Measurements from ENCODE around the gene TMPRSS11E.

Gene TMPRSS11E

GRCh38 chr4:68469482-68469881 is 22.2 kb downstream of the TMPRSS11E start:
- no peak for TF ChIP-seq AEBP2 (tag by site-specific recombination; IDR thresholded peaks at IDR 0.05; ENCODE audit: borderline replicate concordance)
- TF ChIP-seq ZNF785 (tag by site-specific recombination; IDR thresholded peaks at IDR 0.05) = no peak
- no peak for TF ChIP-seq ZBTB11 (tag by site-specific recombination; conservative IDR thresholded peaks at IDR 0.05; ENCODE audit: low read depth)
- no peak for TF ChIP-seq ZNF549 (tag by site-specific recombination; IDR thresholded peaks at IDR 0.05)
- TF ChIP-seq ZNF24 (tag by site-specific recombination; IDR thresholded peaks at IDR 0.05) = no peak
- no peak for TF ChIP-seq ZNF214 (tag by site-specific recombination; IDR thresholded peaks at IDR 0.05; ENCODE audit: borderline replicate concordance)
- TF ChIP-seq ZNF585B (tag by site-specific recombination; IDR thresholded peaks at IDR 0.05) = no peak
- no peak for TF ChIP-seq ZNF416 (tag by site-specific recombination; IDR thresholded peaks at IDR 0.05)
- no peak for TF ChIP-seq ZNF664 (tag by site-specific recombination; IDR thresholded peaks at IDR 0.05)
- no peak for TF ChIP-seq ZNF610 (tag by site-specific recombination; IDR thresholded peaks at IDR 0.05; ENCODE audit: borderline replicate concordance)
- no peak for TF ChIP-seq ZBTB48 (tag by site-specific recombination; IDR thresholded peaks at IDR 0.05)
- TF ChIP-seq ZNF37A (tag by site-specific recombination; IDR thresholded peaks at IDR 0.05) = no peak
- TF ChIP-seq ZNF19 (tag by site-specific recombination; IDR thresholded peaks at IDR 0.05; ENCODE audit: low read depth) = no peak
- no peak for TF ChIP-seq ZNF114 (tag by site-specific recombination; IDR thresholded peaks at IDR 0.05)
- TF ChIP-seq ZFP41 (tag by site-specific recombination; IDR thresholded peaks at IDR 0.05; ENCODE audit: borderline replicate concordance) = no peak
- no peak overlapping the region for H3K4me3 ChIP-seq (ENCODE audit: low read depth, low read length)
- H3K36me3 ChIP-seq (ENCODE audit: control insufficient read depth in 2 of 2, insufficient read depth in 1 of 2, low read length in 2 of 2) = no peaks in the 10 kb centered on the region
- CTCF ChIA-PET = no interaction called here
- no peaks in the 10 kb centered on the region for H3K4me1 ChIP-seq (ENCODE audit: control insufficient read depth, insufficient read depth, low read length)
- H3K9me3 ChIP-seq (ENCODE audit: control insufficient read depth, insufficient read depth, low read depth, low read length) = no peaks in the 10 kb centered on the region
- POLR2A ChIA-PET = no interaction called here
- no peak overlapping the region for H3K27ac ChIP-seq (ENCODE audit: extremely low read depth, low read depth, low read length)

GRCh38 chr4:68476191-68476590 is 28.9 kb downstream of the TMPRSS11E start:
- no peaks in the 10 kb centered on the region for H3K4me1 ChIP-seq (ENCODE audit: control insufficient read depth, insufficient read depth, low read length)
- POLR2A ChIA-PET = no interaction called here
- CTCF ChIA-PET = no interaction called here
- H3K36me3 ChIP-seq (ENCODE audit: control insufficient read depth in 2 of 2, insufficient read depth in 1 of 2, low read length in 2 of 2) = no peaks in the 10 kb centered on the region
- H3K27ac ChIP-seq (ENCODE audit: extremely low read depth, low read depth, low read length) = no peak overlapping the region
- H3K9me3 ChIP-seq (ENCODE audit: control insufficient read depth, insufficient read depth, low read depth, low read length) = no peaks in the 10 kb centered on the region
- no peak overlapping the region for H3K4me3 ChIP-seq (ENCODE audit: low read depth, low read length)
- TF ChIP-seq ZNF830 (tag by site-specific recombination; IDR thresholded peaks at IDR 0.05; ENCODE audit: low read depth) (no peak), ZNF214 (tag by site-specific recombination; IDR thresholded peaks at IDR 0.05; ENCODE audit: borderline replicate concordance) (no peak), FEZF1 (tag by site-specific recombination; IDR thresholded peaks at IDR 0.05) (no peak), ZNF37A (tag by site-specific recombination; IDR thresholded peaks at IDR 0.05) (no peak), ZIC2 (tag by site-specific recombination; IDR thresholded peaks at IDR 0.05) (no peak), WT1 (tag by site-specific recombination; IDR thresholded peaks at IDR 0.05) (no peak), ZFP3 (tag by site-specific recombination; IDR thresholded peaks at IDR 0.05; ENCODE audit: low read depth) (no peak), PRDM6 (tag by site-specific recombination; IDR thresholded peaks at IDR 0.05) (no peak), ZNF302 (tag by site-specific recombination; IDR thresholded peaks at IDR 0.05; ENCODE audit: low read depth) (no peak), ZNF701 (tag by site-specific recombination; IDR thresholded peaks at IDR 0.05) (no peak), ZNF184 (tag by site-specific recombination; IDR thresholded peaks at IDR 0.05) (no peak), ZBTB44 (tag by site-specific recombination; IDR thresholded peaks at IDR 0.05) (no peak), ZNF366 (tag by site-specific recombination; conservative IDR thresholded peaks at IDR 0.05) (no peak), ZNF155 (tag by site-specific recombination; IDR thresholded peaks at IDR 0.05) (no peak), ZSCAN30 (tag by site-specific recombination; IDR thresholded peaks at IDR 0.05) (no peak), ZNF426 (tag by site-specific recombination; IDR thresholded peaks at IDR 0.05) (no peak), ZNF510 (tag by site-specific recombination; IDR thresholded peaks at IDR 0.05; ENCODE audit: insufficient replicate concordance) (no peak)
